ENCODE results near the gene PATZ1. TPM values are rescaled to one million over a fixed set of nuclear protein-coding genes. Genes with fewer than 3 reads are reported as not detected.

PATZ1 gene
- total and polyA plus RNA-seq, 2 of the 8 experiments (the other 6 are each of a cell fraction or from before 2014, with no cell fraction given) = 62.1 to 70.9 TPM

DNA sequence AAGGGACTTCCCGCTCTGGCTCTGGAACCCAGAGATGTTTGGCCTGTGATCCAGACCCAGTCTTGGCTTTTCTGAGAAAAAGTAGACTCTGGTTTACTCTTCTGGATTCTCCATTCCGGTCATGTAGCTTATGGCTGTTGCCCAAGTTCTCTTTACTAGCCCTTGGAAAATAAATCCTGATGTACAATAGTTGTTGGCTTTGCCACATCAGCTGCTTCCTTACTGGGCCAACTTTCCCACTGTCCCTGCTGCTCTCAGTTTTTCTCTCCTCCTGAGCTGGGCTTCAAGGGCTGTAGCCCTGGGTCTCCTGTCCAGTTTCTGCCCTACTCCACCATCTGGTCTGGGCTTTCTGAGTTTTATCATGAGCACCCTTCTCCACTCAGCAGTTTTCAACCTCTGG is 12.5 kb downstream of the PATZ1 start:
- Histone ChIP-seq H4K5ac (ENCODE audit: insufficient read length, low read depth, low read length) (no peak overlapping the region), H2BK120ac (replicated peaks; ENCODE audit: low read depth, low read length) (no peak overlapping the region), H3K27me3 (replicated peaks in 1 of 4; ENCODE audit: control insufficient read depth in 3 of 4, extremely low read depth in 1 of 4, insufficient read depth in 3 of 4, low read length in 3 of 4) (no peaks in the 10 kb centered on the region), H3K9me3 (ENCODE audit: insufficient read depth in 2 of 2, low read depth in 1 of 2, low read length in 1 of 2) (no peaks in the 10 kb centered on the region), H3K23me2 (ENCODE audit: low read depth, low read length) (no peaks in the 10 kb centered on the region), H3K4me3 (ENCODE audit: extremely low read depth in 1 of 4, insufficient read depth in 2 of 4, low read depth in 3 of 4, low read length in 4 of 4) (no peak overlapping the region), H3K27ac (ENCODE audit: low read depth, low read length) (no peak overlapping the region), H3K4me2 (ENCODE audit: insufficient read depth in 1 of 2, low read depth in 2 of 2, low read length in 2 of 2) (no peak overlapping the region), H3K14ac (ENCODE audit: insufficient read length) (no peak overlapping the region), H3K56ac (replicated peaks; ENCODE audit: insufficient read length, low read depth, low read length) (no peak overlapping the region), H3K4me1 (replicated peaks in 1 of 4; ENCODE audit: control insufficient read depth in 3 of 4, insufficient read depth in 4 of 4, low read length in 3 of 4) (no peaks in the 10 kb centered on the region; a peak in 1 of 7 replicates), H2BK15ac (ENCODE audit: low read length) (no peak overlapping the region), H4K91ac (replicated peaks; ENCODE audit: insufficient read length, low read length) (no peak overlapping the region), H3K18ac (ENCODE audit: extremely low read depth, low read length) (no peak overlapping the region), H4K8ac (ENCODE audit: extremely low read depth, insufficient read depth, low read length) (no peak overlapping the region), H4K20me1 (replicated peaks in 1 of 2; ENCODE audit: control insufficient read depth in 1 of 2, insufficient read depth in 2 of 2, low read length in 2 of 2) (peaks cover 10 to 37% of the 10 kb centered on the region in 2 experiments), H3K79me2 (ENCODE audit: control insufficient read depth in 1 of 2, insufficient read depth in 2 of 2, low read length in 2 of 2) (peaks cover 0 to 63% of the 10 kb centered on the region in 2 experiments; a peak in 2 of 4 replicates), H3K9ac (replicated peaks in 1 of 4; ENCODE audit: extremely low read depth in 1 of 4, low read depth in 3 of 4, low read length in 3 of 4) (no peak overlapping the region), H2BK20ac (ENCODE audit: low read length) (no peak overlapping the region), H3K36me3 (ENCODE audit: control insufficient read depth in 2 of 4, insufficient read depth in 4 of 4, low read length in 3 of 4) (peaks cover 46 to 75% (median 66%) of the 10 kb centered on the region in 4 experiments), H2AFZ (ENCODE audit: low read length) (no peak overlapping the region), H2BK5ac (ENCODE audit: low read depth, low read length) (no peak overlapping the region), H3K79me1 (ENCODE audit: low read depth, low read length) (peaks cover 16% of the 10 kb centered on the region), H3K4ac (replicated peaks; ENCODE audit: insufficient read length, low read depth, low read length) (no peak overlapping the region), H2BK12ac (ENCODE audit: low read depth, low read length) (no peak overlapping the region), H2AK5ac (ENCODE audit: low read depth, low read length) (no peak overlapping the region), H3K23ac (ENCODE audit: insufficient read length) (no peak overlapping the region)
- CTCF ChIA-PET (ENCODE audit: partially characterized antibody) = interaction anchor here (0.8 to 1.7 kb wide), 4 partner anchors 20 to 60 kb away, joined by 3 to 6 read pairs (median 4); no protein-coding TSS in a partner anchor
- POLR2A ChIA-PET (ENCODE audit: partially characterized antibody) = interaction anchor here (0.8 to 10.7 kb wide), 6 partner anchors 7 to 110 kb away, joined by 3 to 116 read pairs (median 4); partner anchors contain the start of gene PATZ1
- 95% methylated on average over 2 of the region's 2 CpGs; no CpG with 5 or more reads in 1 of the 2 experiments for WGBS, 2 experiments (ENCODE audit: extremely low coverage in 1 of 2, insufficient coverage in 1 of 2, insufficient read length in 1 of 2, insufficient replicate concordance in 2 of 2, low coverage in 1 of 2, low lambda C conversion rate in 2 of 2, missing lambda C conversion rate in 1 of 2)
- DNase-seq (ENCODE audit: low read depth in 1 of 2, low spot score in 2 of 2) (no peak), FAIRE-seq (no peak)
- no peak for TF ChIP-seq SAP30 (IDR thresholded peaks at IDR 0.05; ENCODE audit: insufficient read depth, insufficient replicate concordance, low read length)
- TF ChIP-seq RNF2 (IDR thresholded peaks at IDR 0.05; ENCODE audit: borderline replicate concordance, low read depth, low read length, missing control alignments, poor library complexity, severe bottlenecking) = no peak
- TF ChIP-seq, protein P1, sequence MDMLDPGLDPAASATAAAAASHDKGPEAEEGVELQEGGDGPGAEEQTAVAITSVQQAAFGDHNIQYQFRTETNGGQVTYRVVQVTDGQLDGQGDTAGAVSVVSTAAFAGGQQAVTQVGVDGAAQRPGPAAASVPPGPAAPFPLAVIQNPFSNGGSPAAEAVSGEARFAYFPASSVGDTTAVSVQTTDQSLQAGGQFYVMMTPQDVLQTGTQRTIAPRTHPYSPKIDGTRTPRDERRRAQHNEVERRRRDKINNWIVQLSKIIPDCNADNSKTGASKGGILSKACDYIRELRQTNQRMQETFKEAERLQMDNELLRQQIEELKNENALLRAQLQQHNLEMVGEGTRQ (IDR thresholded peaks at IDR 0.05; ENCODE audit: low read length) = no peak
- no peak for TF ChIP-seq RXRA (IDR thresholded peaks at IDR 0.05; ENCODE audit: insufficient read depth, low read depth, low read length)
- TF ChIP-seq KDM5A (IDR thresholded peaks at IDR 0.05; ENCODE audit: low read length) = no peak
- TF ChIP-seq CBX8 (IDR thresholded peaks at IDR 0.05; ENCODE audit: borderline replicate concordance, low read depth, low read length) = no peak
- TF ChIP-seq POLR2AphosphoS5 (IDR thresholded peaks at IDR 0.05; ENCODE audit: low read depth, low read length) = no peak
- no peak for TF ChIP-seq JUND (IDR thresholded peaks at IDR 0.05; ENCODE audit: low read length)
- no peak for TF ChIP-seq CREB1 (IDR thresholded peaks at IDR 0.05)
